ENCODE results near the gene STK35. TPM values are rescaled to one million over a fixed set of nuclear protein-coding genes. Genes with fewer than 3 reads are reported as not detected.

Gene STK35
- 10 to 100 TPM; 10.6 to 13.2 TPM for total RNA-seq
- long read RNA-seq, donor 1, partial matches to known transcripts = 2 of 12 reads
- long read RNA-seq, donor 1, other reads (novel, unspliced or antisense) = 10 of 12 reads
- long read RNA-seq, donor 2, partial matches to known transcripts = 0 of 22 reads
- long read RNA-seq, donor 2, other reads (novel, unspliced or antisense) = 22 of 22 reads

GRCh38 chr20:2101057-2101864 is at the start of gene STK35:
Gene STK35, plus strand, starts transcription at chr20:2101827. Its CDS starts 55 bp downstream, at chr20:2101882.
- intact Hi-C loops (cut with DNase I) = no loop called here
- no peak for DNase-seq (ENCODE audit: low spot score)

- DNase-seq (ENCODE audit: low spot score) = no peak
- intact Hi-C loops (cut with DNase I) = no loop called here
Measured at GRCh38 chr20:2051946-2052345, 49.7 kb upstream of the STK35 start.

- DNase-seq (ENCODE audit: low spot score) = no peak
- intact Hi-C loops (cut with DNase I) = no loop called here
Measured at GRCh38 chr20:2052741-2053140, 48.9 kb upstream of the STK35 start.

- DNase-seq (ENCODE audit: low spot score) = no peak
- intact Hi-C loops (cut with DNase I) = no loop called here
Measured at GRCh38 chr20:2053615-2054014, 48.0 kb upstream of the STK35 start.

- intact Hi-C loops (cut with DNase I) = no loop called here
- no peak for DNase-seq (ENCODE audit: low spot score)
Measured at GRCh38 chr20:2054911-2055310, 46.7 kb upstream of the STK35 start.

- DNase-seq (ENCODE audit: low spot score) = no peak
- intact Hi-C loops (cut with DNase I) = no loop called here
Measured at GRCh38 chr20:2059411-2059810, 42.2 kb upstream of the STK35 start.

DNA sequence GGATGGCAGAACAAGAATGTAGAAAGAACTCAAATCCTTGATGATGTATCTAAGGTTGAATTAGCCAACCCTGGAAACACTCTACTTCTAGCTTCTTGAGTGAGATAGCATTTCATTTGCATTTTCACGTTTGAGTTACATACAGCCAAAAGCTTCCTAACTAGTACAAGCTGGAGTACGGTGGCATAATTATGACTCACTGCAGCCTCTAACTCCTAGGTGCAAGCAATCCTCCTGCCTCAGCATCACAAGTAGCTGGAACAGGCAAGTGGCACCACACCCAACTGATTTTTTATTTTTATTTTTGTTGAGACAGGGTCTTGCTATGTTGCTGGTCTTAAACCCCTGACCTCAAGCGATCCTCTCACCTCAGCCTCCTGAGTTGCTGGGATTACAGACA is 36.5 kb upstream of the STK35 start:
- DNase-seq (ENCODE audit: low spot score) = no peak
- intact Hi-C loops (cut with DNase I) = no loop called here

- intact Hi-C loops (cut with DNase I) = no loop called here
- no peak for DNase-seq (ENCODE audit: low spot score)
Measured at GRCh38 chr20:2066461-2067122, 35.0 kb upstream of the STK35 start.

- DNase-seq (ENCODE audit: low spot score) = no peak
- intact Hi-C loops (cut with DNase I) = loop anchor here (10.0 kb wide), 1 partner anchor 94 kb away; no protein-coding TSS in a partner anchor
Measured at GRCh38 chr20:2080532-2081224, 20.9 kb upstream of the STK35 start.

GRCh38 chr20:2084703-2085102 is 16.9 kb upstream of the STK35 start:
- no peak for DNase-seq (ENCODE audit: low spot score)

DNA sequence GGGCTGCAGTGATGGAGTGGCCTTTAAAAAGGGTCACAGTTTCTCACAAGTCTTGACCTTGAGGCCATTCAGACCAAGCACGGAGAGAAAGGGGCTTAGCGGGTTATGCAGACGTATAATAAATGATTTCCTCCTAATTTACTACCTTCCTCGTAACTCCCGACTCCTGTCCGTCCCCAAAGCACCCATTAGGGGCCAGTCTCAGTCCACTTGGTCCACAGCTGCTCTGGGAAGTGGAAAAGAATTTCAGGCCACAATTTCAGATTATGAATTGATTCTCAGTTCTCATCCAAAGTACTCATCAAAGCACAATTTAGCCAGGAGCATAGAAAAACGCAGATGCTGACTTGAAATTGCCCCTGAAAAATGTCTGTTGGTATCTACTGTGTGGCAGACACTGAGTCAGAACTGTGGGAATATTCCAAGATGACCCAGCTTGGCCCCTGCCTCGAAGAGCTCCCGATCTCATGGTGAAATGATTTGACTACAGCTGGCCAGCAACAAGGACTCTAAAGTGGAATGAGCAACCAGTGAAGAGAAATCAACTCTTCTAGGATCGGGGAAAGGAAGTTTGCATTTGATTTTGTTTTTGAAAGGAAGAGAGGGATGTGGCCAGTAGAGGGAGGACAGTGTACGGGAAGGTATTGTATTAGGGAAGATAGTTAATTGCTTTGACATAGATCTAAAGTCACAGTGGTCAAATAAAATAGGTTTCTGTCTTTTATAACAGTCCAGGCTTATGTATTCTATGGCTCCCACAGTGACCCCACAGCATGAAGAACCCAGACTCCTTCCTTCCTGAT is 15.2 kb upstream of the STK35 start:
- intact Hi-C loops (cut with DNase I) = loop anchor here (10.0 kb wide), 1 partner anchor 88 kb away; no protein-coding TSS in a partner anchor
- no peak for DNase-seq (ENCODE audit: low spot score)

More at GRCh38 chr20:2084703-2085102, 16.9 kb upstream of the STK35 start:
- intact Hi-C loops (cut with DNase I) = loop anchor here (10.0 kb wide), 1 partner anchor 90 kb away; no protein-coding TSS in a partner anchor

- DNase-seq (ENCODE audit: low spot score) = no peak
- intact Hi-C loops (cut with DNase I) = loop anchor here (10.0 kb wide), 1 partner anchor 88 kb away; no protein-coding TSS in a partner anchor
Measured at GRCh38 chr20:2086980-2087377, 14.6 kb upstream of the STK35 start.

- intact Hi-C loops (cut with DNase I) = loop anchor here (10.0 kb wide), 1 partner anchor 86 kb away; no protein-coding TSS in a partner anchor
- DNase-seq (ENCODE audit: low spot score) = no peak
Measured at GRCh38 chr20:2088891-2089290, 12.7 kb upstream of the STK35 start.

- DNase-seq (ENCODE audit: low spot score) = no peak
- intact Hi-C loops (cut with DNase I) = loop anchor here (10.0 kb wide), 1 partner anchor 85 kb away; no protein-coding TSS in a partner anchor
Measured at GRCh38 chr20:2089447-2089846, 12.2 kb upstream of the STK35 start.

- no peak for DNase-seq (ENCODE audit: low spot score)
- intact Hi-C loops (cut with DNase I) = no loop called here
Measured at GRCh38 chr20:2093159-2093781, 8.4 kb upstream of the STK35 start.

- intact Hi-C loops (cut with DNase I) = no loop called here
- DNase-seq (ENCODE audit: low spot score) = no peak
Measured at GRCh38 chr20:2093883-2094282, 7.7 kb upstream of the STK35 start.

DNA sequence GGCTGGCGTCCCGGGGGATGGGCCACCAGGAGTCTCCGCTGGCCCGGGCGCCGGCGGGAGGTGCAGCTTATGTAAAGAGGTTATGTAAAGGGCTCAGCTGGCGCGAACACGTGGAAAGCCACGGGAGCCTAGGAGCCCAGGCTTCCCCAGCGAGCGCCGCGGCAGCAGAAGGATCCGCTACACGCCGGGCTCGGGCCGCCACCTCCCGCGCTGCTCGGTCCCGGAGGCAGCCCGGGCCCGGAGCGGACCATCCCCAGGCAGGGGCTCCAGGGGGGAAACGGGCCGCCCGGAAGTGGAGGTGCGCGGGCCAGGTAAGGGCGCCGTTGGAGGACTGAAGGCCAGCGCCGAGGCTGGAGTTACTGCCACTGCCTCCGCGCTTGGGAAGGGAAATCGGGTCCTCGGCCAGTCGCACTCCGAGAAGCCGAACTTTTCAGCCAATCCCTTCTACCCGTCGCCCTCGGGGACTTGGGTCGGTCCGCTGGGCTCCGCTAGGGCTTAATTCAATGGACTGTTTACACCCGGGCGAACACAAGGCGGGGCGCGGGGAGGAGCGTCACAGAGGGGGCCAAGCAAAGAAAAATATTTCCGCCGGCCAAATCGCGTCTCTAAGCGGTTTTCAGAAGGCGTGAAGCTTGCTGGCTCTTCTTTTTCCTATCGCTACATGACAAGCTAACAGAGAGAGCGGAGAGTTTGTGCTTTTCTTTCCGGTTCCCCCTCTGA is 398 bp downstream of the STK35 start:
- intact Hi-C loops (cut with DNase I) = no loop called here
- peak; percentile 98 for DNase-seq (ENCODE audit: low spot score)
